ENCODE results near the gene ONECUT3.
A peak's percentile ranks its signal among the peaks of the same experiment; 100 is the strongest.

The ONECUT3 gene

GRCh38 chr19:1752009-1752756, 1.1 kb upstream of the ONECUT3 start:
- Mint-ChIP-seq H3K27me3 (ENCODE audit: low read depth) (peaks cover 88% of the 10 kb centered on the region), H3K9me3 (no peaks in the 10 kb centered on the region), H3K4me3 (no peak overlapping the region), H3K36me3 (ENCODE audit: low read depth) (no peaks in the 10 kb centered on the region), H3K4me1 (peaks cover 5% of the 10 kb centered on the region), H3K27ac (no peak overlapping the region)
- no peak for TF ChIP-seq CTCF (IDR thresholded peaks at IDR 0.05; ENCODE audit: unreplicated experiment in 3 of 3)

- no peaks in the 10 kb centered on the region for H3K36me3 Mint-ChIP-seq (ENCODE audit: low read depth)
- H3K4me3 Mint-ChIP-seq: no peak overlapping the region
- no peak for TF ChIP-seq CTCF (IDR thresholded peaks at IDR 0.05; ENCODE audit: unreplicated experiment in 3 of 3)
- H3K27ac Mint-ChIP-seq: no peak overlapping the region
- H3K9me3 Mint-ChIP-seq: no peaks in the 10 kb centered on the region
- H3K4me1 Mint-ChIP-seq: peaks cover 5% of the 10 kb centered on the region
- H3K27me3 Mint-ChIP-seq (ENCODE audit: low read depth): peaks cover 88% of the 10 kb centered on the region
Measured at GRCh38 chr19:1754018-1754635, 821 bp downstream of the ONECUT3 start.

- H3K4me3 Mint-ChIP-seq: peak overlapping the region in 1 of 3 experiments; percentile 52
- no peaks in the 10 kb centered on the region for H3K9me3 Mint-ChIP-seq
- H3K27ac Mint-ChIP-seq: no peak overlapping the region
- no peak for TF ChIP-seq CTCF (IDR thresholded peaks at IDR 0.05; ENCODE audit: unreplicated experiment in 3 of 3)
- H3K27me3 Mint-ChIP-seq (ENCODE audit: low read depth): peaks cover 89% of the 10 kb centered on the region
- peaks cover 5% of the 10 kb centered on the region for H3K4me1 Mint-ChIP-seq
- no peaks in the 10 kb centered on the region for H3K36me3 Mint-ChIP-seq (ENCODE audit: low read depth)
Measured at GRCh38 chr19:1754636-1755466, 1.5 kb downstream of the ONECUT3 start.

GRCh38 chr19:1755467-1756171, 2.3 kb downstream of the ONECUT3 start:
- H3K9me3 Mint-ChIP-seq: no peaks in the 10 kb centered on the region
- H3K36me3 Mint-ChIP-seq (ENCODE audit: low read depth): no peaks in the 10 kb centered on the region
- peaks cover 89% of the 10 kb centered on the region for H3K27me3 Mint-ChIP-seq (ENCODE audit: low read depth)
- no peak for TF ChIP-seq CTCF (IDR thresholded peaks at IDR 0.05; ENCODE audit: unreplicated experiment in 3 of 3)
- peaks cover 5% of the 10 kb centered on the region for H3K4me1 Mint-ChIP-seq
- peak overlapping the region; percentile 11 to 25 (median 21) for H3K4me3 Mint-ChIP-seq
- no peak overlapping the region for H3K27ac Mint-ChIP-seq

GRCh38 chr19:1756264-1756663, 3.0 kb downstream of the ONECUT3 start:
- Mint-ChIP-seq H3K36me3 (ENCODE audit: low read depth) (no peaks in the 10 kb centered on the region), H3K27me3 (ENCODE audit: low read depth) (peaks cover 89% of the 10 kb centered on the region), H3K27ac (no peak overlapping the region), H3K4me3 (no peak overlapping the region), H3K4me1 (peaks cover 5% of the 10 kb centered on the region), H3K9me3 (no peaks in the 10 kb centered on the region)
- TF ChIP-seq CTCF (IDR thresholded peaks at IDR 0.05; ENCODE audit: unreplicated experiment in 3 of 3): no peak
